ENCODE data around the gene B3GAT2.
A peak's percentile ranks its signal among the peaks of the same experiment; 100 is the strongest.

The B3GAT2 gene

DNA sequence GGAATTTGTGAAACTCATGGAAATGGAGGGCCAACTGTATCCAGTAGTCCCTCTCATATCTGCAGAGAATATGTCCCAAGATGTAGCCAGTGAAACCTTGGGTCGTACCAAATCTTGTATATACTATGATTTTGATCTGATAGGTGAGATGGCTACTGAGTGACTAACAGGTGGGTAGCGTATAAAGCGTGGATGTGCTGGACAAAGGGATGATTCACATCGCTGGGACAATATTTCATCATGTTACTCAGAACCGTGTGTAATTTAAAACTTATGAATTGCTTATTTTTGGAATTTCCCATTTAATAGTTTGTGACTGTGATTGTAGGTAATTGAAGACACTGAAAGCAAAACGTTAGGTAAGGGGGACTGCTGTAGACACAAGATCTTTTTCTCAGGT is 145.1 kb downstream of the B3GAT2 start:
- TF ChIP-seq GLIS3 (CRISPR knock-in tag; IDR thresholded peaks at IDR 0.05), result no peak
- TF ChIP-seq, protein P1, sequence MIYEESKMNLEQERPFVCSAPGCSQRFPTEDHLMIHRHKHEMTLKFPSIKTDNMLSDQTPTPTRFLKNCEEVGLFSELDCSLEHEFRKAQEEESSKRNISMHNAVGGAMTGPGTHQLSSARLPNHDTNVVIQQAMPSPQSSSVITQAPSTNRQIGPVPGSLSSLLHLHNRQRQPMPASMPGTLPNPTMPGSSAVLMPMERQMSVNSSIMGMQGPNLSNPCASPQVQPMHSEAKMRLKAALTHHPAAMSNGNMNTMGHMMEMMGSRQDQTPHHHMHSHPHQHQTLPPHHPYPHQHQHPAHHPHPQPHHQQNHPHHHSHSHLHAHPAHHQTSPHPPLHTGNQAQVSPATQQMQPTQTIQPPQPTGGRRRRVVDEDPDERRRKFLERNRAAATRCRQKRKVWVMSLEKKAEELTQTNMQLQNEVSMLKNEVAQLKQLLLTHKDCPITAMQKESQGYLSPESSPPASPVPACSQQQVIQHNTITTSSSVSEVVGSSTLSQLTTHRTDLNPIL (CRISPR knock-in tag; IDR thresholded peaks at IDR 0.05; ENCODE audit: low read depth), result no peak
- TF ChIP-seq, protein P2, sequence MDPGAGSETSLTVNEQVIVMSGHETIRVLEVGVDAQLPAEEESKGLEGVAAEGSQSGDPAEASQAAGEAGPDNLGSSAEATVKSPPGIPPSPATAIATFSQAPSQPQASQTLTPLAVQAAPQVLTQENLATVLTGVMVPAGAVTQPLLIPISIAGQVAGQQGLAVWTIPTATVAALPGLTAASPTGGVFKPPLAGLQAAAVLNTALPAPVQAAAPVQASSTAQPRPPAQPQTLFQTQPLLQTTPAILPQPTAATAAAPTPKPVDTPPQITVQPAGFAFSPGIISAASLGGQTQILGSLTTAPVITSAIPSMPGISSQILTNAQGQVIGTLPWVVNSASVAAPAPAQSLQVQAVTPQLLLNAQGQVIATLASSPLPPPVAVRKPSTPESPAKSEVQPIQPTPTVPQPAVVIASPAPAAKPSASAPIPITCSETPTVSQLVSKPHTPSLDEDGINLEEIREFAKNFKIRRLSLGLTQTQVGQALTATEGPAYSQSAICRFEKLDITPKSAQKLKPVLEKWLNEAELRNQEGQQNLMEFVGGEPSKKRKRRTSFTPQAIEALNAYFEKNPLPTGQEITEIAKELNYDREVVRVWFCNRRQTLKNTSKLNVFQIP (CRISPR knock-in tag; IDR thresholded peaks at IDR 0.05; ENCODE audit: borderline replicate concordance, low read depth), result no peak
- ATAC-seq, result peak; percentile 40; the same call in 1 of the 3 replicates
